ENCODE measurements around the gene SERPINA9. TPM values are rescaled to one million over a fixed set of nuclear protein-coding genes. Genes with fewer than 3 reads are reported as not detected.
A peak's percentile ranks its signal among the peaks of the same experiment; 100 is the strongest.

The SERPINA9 gene
- total RNA-seq, 4 donors from 2014 or later, result not detected

DNA sequence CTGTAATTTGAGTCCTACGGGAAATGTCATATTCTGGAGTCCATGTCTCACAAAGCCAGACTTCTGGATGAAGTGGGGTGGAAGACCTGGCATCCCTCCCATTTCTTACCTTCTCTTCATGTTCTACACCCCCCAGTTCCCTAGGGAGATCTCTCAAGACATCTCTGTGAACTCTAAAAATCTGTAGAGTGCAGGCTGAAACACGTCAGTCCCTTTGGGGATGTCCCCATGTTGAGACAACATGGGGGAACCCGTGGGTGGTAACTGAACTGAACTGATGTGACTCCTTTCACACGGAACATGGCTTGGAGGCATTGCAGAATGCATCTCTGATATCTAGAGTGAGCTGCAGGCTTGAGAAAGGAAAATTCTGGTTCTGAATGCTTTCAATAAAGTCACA is 18.1 kb upstream of the SERPINA9 start:
- Histone ChIP-seq H3K27me3 (peaks cover 0 to 33% (median 0%) of the 10 kb centered on the region in 4 donors), H3K4me3 (no peak overlapping the region), H3K36me3 (no peaks in the 10 kb centered on the region), H3K4me1 (no peaks in the 10 kb centered on the region), H3K9me3 (no peaks in the 10 kb centered on the region), H3K27ac (replicated peaks in 1 of 4) (no peak overlapping the region)
- TF ChIP-seq POLR2AphosphoS5 (IDR thresholded peaks at IDR 0.05) (no peak), POLR2A (IDR thresholded peaks at IDR 0.05; ENCODE audit: low read depth) (no peak), EP300 (IDR thresholded peaks at IDR 0.05) (no peak)
- TF ChIP-seq, protein P1, sequence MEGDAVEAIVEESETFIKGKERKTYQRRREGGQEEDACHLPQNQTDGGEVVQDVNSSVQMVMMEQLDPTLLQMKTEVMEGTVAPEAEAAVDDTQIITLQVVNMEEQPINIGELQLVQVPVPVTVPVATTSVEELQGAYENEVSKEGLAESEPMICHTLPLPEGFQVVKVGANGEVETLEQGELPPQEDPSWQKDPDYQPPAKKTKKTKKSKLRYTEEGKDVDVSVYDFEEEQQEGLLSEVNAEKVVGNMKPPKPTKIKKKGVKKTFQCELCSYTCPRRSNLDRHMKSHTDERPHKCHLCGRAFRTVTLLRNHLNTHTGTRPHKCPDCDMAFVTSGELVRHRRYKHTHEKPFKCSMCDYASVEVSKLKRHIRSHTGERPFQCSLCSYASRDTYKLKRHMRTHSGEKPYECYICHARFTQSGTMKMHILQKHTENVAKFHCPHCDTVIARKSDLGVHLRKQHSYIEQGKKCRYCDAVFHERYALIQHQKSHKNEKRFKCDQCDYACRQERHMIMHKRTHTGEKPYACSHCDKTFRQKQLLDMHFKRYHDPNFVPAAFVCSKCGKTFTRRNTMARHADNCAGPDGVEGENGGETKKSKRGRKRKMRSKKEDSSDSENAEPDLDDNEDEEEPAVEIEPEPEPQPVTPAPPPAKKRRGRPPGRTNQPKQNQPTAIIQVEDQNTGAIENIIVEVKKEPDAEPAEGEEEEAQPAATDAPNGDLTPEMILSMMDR (IDR thresholded peaks at IDR 0.05), result no peak
- 57% methylated on average over 3 of the region's 4 CpGs for WGBS
- intact Hi-C loops (cut with DNase I), result no loop called here
- no peak for DNase-seq (ENCODE audit: extremely low spot score)

DNA sequence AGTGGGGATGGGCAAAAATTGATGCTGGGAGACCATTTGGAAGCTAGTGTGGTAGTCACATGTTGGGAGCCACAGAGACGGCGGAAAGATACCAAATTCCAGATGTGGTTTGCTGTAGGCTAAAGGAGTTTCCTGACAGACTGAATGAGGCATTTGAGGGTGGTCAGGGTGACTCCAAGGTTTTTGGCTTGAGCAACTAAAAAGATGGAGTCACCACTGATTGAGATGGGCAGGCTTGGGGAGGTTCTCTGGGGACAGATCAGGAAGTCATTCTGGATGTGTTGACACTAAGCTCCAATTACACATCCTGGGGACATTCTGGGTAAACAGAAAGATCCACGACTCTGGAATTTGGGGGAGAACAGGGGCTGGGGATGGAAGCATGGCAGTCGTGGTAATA is 15.5 kb upstream of the SERPINA9 start:
- no peak overlapping the region for H3K27ac ChIP-seq (replicated peaks in 1 of 4)
- TF ChIP-seq, protein P1 (IDR thresholded peaks at IDR 0.05), result no peak
- TF ChIP-seq POLR2AphosphoS5 (IDR thresholded peaks at IDR 0.05) (no peak), EP300 (IDR thresholded peaks at IDR 0.05) (no peak), POLR2A (IDR thresholded peaks at IDR 0.05; ENCODE audit: low read depth) (no peak)
- intact Hi-C loops (cut with DNase I), result no loop called here
- no peaks in the 10 kb centered on the region for H3K36me3 ChIP-seq
- 54% methylated on average over 4 of the region's 4 CpGs for WGBS
- no peak overlapping the region for H3K4me3 ChIP-seq
- H3K9me3 ChIP-seq, result no peaks in the 10 kb centered on the region
- peaks cover 0 to 47% (median 2%) of the 10 kb centered on the region in 4 donors for H3K27me3 ChIP-seq
- H3K4me1 ChIP-seq, result peaks cover under 1 to 2% (median 1%) of the 10 kb centered on the region in 4 donors
- no peak for DNase-seq (ENCODE audit: extremely low spot score)

DNA sequence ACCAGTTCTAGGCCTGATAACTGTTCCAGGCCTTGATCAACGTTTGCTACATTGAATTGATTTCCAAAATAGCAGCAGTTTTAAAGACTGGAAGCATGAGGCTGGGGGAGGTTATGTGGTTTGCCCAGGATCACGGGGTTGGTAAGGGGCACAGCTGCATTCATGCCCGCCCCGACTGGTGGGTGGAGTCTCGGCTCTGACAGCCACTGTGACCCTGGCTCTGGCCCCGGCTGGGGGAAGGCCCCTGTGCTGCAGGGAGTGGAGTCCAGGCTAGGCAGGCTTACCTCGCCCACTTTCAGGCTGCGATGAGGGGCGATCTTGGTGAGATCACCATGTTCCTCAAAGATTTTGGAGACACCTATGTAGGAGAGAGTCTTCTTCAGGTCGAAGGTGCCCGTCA is 13.3 kb upstream of the SERPINA9 start:
- no peak for DNase-seq (ENCODE audit: extremely low spot score)
- Histone ChIP-seq H3K4me1 (peaks cover 4 to 9% (median 8%) of the 10 kb centered on the region in 4 donors), H3K27me3 (peaks cover 0 to 64% (median 2%) of the 10 kb centered on the region in 4 donors), H3K4me3 (no peak overlapping the region), H3K9me3 (no peaks in the 10 kb centered on the region), H3K36me3 (no peaks in the 10 kb centered on the region), H3K27ac (replicated peaks in 1 of 4) (no peak overlapping the region)
- TF ChIP-seq POLR2A (IDR thresholded peaks at IDR 0.05; ENCODE audit: low read depth) (no peak), POLR2AphosphoS5 (IDR thresholded peaks at IDR 0.05) (no peak), EP300 (IDR thresholded peaks at IDR 0.05) (no peak)
- TF ChIP-seq, protein P1 (IDR thresholded peaks at IDR 0.05), result no peak
- 73% methylated on average over 7 of the region's 11 CpGs for WGBS
- intact Hi-C loops (cut with DNase I), result loop anchor here (10.0 kb wide), 1 partner anchor 135 kb away; no protein-coding TSS in a partner anchor

DNA sequence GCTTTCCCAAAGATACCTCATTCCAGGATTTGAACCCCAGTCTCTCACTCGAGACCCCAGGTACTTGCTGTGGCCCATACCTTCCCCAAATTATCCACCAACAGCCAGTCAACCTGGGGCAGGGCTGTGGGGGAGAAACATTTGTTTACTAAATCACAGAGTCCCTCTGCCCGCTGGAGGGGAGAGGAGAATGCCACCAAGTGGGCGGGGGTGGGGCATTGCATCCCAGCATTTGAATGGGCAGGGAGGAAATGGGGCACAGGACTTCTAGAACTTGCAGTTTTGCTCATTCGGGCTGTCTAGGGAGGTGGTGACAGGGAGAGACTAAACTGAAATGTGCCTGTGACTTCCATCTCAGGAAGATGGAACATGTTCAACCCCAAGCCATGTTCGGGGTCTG is 10.9 kb upstream of the SERPINA9 start:
- Histone ChIP-seq H3K4me1 (peaks cover 4 to 9% (median 8%) of the 10 kb centered on the region in 4 donors), H3K9me3 (no peaks in the 10 kb centered on the region), H3K4me3 (peak overlapping the region in 1 of 4 donors; percentile 28), H3K27me3 (peaks cover 0 to 56% (median 2%) of the 10 kb centered on the region in 4 donors), H3K36me3 (no peaks in the 10 kb centered on the region), H3K27ac (replicated peaks in 1 of 4) (no peak overlapping the region)
- TF ChIP-seq EP300 (IDR thresholded peaks at IDR 0.05) (no peak), POLR2A (IDR thresholded peaks at IDR 0.05; ENCODE audit: low read depth) (no peak), POLR2AphosphoS5 (IDR thresholded peaks at IDR 0.05) (no peak)
- TF ChIP-seq, protein P1 (IDR thresholded peaks at IDR 0.05), result no peak
- DNase-seq (ENCODE audit: extremely low spot score), result no peak
- intact Hi-C loops (cut with DNase I), result loop anchor here (10.0 kb wide), 1 partner anchor 132 kb away; no protein-coding TSS in a partner anchor
- 43% methylated on average over 5 of the region's 5 CpGs for WGBS

All from esophagus muscularis mucosa (tissue), 4 donors.